GM19238 (cell line): Measurements from ENCODE around the gene KLHL35.
"Not testable (repeated sequence)": the region's sequence is repeated elsewhere in the genome, so short reads cannot be mapped to it uniquely, and the experiment has no call there.

Experiments used
- DNase-seq: peaks from one replicate; pipeline ENCODE4 v3.0.0; 2011; ENCODE audit warnings: low spot score; ENCODE audit not compliant: insufficient read length

Gene KLHL35

DNA sequence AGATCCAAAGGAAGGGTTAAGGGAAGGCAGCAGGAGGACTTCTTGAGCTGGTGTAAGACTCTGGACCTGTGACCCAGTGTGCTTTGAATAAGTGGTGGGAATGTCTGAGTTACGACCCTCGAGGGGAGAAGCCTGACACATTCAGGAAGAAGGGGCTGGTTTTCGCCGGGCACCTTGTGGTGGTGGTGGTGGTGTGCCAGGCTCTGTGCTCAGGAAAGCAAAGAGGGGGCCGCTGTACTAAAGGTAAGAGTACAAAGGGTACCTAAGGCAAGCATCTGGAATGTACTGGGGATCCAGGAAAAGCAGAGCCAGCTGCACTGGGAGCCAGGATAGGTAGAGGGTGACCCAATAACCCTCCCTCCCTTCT is 6.3 kb downstream of the KLHL35 start:
- no peak for DNase-seq

DNA sequence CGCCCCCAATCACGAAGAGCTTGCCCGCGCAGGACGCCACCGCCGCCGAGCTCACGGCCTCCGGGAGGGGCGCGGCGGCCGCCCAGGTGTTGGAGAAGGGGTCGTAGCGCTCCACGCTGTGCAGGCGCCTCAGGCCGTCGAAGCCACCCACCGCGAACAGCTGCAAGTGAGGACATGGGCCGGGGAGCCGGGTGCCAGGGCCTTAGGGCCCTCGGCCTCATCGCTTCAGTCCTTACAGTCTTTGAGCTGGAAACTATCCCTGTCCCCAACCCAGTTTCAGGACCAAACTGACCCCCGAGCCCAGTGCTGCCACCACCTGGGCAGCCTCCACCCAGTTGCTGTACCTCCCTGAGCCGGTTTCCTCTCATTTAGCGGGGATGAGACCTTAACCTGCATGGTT is 7.6 kb downstream of the KLHL35 start:
- DNase-seq: no peak

DNA sequence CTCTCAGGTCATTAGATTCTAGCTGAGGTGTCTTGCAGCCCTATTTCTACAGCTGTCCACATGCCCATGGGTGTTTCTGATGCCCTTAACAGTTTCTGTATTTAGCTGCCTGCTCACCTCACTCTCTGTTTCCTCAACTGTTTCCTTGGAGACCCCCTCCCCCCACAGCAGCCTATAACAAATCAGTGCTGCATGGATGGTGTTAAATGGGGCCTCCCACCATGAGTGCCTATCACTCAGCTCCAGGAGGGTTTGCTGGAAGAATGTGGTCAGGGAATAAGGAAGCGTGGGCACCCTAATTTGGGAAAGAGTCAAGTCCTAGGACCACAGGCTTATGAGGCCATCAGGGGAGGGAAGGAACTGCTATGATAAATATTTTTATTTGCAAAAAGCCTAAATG is 8.6 kb downstream of the KLHL35 start:
- no peak for DNase-seq

DNA sequence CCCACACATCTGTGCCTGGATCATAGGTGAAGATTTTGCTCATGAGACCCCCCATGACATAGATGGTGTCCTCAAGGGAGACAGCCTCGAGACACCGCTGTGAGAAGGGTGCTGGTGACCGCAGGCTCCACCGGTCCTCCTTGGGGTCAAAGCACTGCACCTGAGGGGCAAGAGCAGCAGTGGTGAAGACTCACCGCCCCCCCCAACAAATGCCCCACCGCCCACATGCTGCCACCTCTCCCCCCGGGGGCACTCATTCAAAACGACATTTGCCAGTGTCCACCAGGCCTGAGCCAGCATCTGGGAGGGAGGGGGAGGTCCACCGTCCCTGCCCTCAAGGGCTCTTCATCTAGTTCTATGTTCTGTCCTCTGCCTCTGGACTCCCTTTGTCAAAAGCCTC is 9.3 kb downstream of the KLHL35 start:
- no peak for DNase-seq

DNA sequence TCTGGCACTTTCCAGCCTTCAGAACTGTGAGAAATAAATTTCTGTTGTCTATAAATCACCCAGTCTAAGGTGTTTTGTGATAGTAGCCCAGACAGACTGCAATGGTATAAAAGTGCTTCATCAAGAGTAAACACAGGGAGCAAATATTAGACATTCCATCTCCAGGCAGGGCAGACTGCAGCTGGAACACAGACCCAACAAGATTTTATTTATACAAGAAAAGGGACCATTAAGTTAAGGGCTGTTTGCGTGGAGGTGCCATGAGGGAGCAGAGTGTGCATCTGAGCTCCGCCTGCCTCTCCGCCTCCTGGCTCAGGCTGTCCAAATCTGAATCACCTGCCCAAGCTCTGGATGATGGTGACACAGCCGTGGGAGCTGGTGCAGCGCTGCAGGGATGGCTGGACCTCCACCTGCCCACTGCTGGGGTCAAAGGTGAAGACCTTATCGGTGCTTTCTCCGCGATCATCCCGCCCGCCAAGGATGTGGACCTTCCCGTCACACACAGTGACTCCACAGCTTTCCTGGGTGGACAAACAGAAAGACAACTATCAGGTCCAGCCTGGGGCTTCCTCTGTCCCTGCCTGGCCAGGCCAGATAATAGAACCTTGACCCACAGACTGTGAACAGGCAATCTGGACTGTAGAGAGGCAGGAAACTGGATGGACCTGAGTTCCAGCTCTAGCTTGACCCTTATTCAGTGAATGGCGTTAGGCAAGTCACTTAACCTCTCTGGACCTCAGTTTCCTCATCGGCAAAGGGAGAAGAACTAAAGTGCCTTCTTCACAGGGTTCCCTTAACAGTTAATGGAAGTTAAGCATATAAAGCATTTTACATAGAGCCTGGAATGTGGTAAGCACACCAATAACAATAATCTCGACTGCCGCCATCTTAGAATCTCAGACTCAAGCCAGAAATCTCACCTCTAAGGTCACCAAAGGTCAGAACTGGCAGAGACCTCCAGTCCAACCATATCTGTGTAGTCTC is 10.5 kb downstream of the KLHL35 start:
- DNase-seq: no peak

DNA sequence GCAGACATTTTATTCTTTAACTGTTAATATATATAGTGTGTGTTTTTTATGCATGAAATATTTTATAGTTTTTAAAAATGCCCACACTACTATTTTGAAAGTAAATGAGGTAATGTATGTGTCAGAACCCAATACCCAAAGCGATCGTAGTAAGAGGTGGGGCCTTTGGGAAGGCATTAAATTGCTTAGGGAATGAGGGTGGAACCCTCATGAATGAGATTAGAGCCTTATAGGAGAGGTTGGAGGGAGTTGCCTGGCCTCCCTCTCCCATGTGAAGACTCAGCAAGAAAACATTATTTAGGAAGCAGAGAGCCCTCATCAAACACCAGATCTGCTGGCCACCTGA is 11.1 kb downstream of the KLHL35 start:
- no peak for DNase-seq

DNA sequence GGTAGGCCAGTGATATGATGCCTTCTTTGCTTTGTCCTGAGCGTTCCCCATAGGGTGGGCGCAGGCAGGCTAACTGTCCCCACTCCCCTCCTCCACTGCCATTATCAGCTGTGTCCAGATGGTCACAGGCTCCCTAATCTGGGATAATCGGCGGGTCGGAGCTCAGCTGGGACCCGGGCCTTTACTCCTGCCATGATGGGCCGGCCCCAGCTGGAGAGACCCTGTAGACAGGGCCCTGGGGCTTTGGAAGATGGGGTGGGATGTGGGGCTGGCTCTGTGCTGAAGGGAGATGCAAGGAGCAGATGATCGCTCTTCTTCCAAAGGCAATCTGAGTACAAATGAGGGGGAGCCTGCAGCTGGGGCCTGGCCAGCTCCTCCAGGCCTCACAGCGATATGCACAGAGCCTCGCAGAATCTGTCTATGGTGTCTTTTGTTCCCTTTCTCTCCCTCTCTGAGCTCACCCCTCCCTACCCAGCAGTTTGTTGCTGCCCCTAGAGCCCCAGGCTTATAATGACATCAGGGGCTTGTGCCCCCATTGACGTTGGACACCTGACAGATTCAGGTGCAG is 11.9 kb downstream of the KLHL35 start:
- no peak for DNase-seq

DNA sequence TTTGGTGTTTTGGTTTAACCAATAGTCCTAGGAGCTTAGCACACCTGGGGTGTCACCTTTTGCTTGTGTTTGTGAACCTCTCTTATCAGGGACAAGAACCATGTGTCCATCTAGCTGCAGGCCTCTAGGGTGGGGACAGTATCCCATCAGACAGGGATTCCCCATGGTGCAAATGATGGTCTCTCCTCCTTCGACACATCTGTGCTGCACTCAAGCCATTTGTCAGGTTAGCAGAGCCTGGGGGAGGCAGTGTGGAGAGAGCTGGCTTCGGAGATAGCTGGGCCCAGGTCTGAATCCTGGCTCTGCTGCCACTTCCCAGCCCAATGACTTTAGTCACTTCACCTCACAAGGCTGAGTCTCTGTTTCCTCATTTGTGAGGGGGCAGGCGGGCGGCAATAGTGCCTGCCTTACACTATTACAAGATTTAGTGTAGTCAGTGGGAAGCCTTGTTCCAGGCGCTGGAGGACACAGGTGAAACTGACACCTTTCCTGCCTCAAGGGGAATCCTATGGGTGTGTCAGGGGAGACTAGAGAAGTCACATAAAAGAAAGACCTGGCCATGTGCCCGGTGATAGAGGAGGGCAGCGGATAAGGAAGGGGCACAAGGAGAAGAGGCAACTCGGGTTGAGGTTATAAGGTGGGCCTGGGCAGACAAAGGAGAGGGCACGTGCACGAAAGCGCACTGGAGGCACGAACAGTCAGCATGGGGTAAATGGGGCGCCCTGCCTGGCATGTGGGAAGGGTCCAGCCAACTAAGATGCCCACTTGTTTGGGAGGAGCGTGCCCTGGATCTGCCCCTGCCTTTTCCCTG is 12.6 kb downstream of the KLHL35 start:
- no peak for DNase-seq

DNA sequence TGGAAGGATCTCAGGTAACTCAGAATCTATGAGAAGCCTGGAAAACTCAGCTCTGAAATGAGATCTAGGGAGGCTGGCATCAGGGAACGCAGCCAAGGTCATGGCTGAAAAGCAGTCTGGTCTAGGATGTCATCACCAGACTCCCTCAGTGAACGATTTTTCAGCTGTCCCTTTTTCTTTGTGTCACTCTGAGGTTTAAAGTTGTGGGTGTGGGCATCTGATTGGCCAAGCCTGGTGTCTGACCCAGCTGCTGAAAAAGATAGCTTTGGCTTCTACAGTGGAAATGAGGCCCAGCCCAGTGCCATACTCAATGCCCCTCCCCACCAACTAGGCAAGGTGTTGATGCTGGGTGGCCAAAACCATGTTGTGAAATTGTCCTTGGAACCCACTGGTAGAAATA is 19.1 kb downstream of the KLHL35 start:
- DNase-seq: no peak

DNA sequence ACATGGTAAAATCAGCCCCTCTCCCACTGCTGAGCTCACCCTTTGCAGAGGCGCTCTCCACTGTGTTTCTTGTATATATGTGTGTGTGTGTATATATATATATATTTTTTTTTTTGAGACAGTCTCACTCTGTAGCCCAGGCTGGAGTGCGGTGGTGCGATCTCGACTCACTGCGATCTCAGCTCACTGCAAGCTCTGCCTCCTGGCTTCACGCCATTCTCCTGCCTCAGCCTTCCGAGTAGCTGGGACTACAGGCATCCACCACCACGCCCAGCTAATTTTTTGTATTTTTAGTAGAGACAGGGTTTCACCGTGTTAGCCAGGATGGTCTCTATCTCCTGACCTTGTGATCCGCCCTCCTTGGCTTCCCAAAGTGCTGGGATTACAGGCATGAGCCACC is 19.9 kb downstream of the KLHL35 start:
- DNase-seq: not testable (repeated sequence)

DNA sequence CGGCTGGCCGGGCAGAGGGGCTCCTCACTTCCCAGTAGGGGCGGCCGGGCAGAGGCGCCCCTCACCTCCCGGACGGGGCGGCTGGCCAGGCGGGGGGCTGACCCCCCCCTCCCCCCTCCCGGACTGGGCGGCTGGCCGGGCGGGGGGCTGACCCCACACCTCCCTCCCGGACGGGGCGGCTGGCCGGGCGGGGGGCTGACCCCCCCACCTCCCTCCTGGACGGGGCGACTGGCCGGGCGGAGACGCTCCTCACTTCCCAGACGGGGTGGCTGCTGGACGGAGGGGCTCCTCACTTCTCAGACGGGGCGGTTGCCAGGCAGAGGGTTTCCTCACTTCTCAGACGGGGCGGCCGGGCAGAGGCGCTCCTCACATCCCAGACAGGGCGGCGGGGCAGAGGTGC is 23.0 kb downstream of the KLHL35 start:
- not testable (repeated sequence) for DNase-seq

DNA sequence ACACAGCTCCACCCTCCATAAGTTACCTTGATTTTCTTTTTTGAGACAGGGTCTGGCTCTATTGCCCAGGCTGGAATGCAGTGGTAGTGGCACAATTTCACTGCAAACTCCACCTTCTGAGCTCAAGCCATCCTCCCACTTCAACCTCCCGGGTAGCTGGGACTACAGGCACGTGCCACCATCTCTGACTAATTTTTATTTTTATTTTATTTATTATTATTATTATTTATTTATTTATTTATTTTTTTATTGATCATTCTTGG is 24.1 kb downstream of the KLHL35 start:
- DNase-seq: no peak

DNA sequence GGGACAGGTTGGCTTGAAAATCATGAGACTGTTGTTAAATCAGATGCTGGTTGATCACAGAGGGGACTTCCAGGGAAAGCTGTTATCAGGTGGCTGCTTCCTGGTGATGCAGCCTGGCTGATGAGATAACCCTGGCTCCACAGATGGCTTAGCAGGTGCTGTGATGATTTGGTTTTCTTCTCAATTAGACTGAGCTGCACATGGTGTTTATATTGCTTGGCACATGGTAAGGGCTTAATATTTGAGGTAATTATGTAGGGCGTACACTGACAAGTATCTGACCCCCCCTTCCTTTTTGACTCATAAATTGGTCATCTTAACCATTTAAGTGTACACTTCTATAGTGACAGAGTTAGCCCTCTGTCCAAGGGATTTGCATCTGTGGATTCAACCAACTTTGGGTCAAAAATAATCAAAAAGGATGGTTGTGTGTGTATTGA is 26.6 kb downstream of the KLHL35 start:
- DNase-seq: no peak

DNA sequence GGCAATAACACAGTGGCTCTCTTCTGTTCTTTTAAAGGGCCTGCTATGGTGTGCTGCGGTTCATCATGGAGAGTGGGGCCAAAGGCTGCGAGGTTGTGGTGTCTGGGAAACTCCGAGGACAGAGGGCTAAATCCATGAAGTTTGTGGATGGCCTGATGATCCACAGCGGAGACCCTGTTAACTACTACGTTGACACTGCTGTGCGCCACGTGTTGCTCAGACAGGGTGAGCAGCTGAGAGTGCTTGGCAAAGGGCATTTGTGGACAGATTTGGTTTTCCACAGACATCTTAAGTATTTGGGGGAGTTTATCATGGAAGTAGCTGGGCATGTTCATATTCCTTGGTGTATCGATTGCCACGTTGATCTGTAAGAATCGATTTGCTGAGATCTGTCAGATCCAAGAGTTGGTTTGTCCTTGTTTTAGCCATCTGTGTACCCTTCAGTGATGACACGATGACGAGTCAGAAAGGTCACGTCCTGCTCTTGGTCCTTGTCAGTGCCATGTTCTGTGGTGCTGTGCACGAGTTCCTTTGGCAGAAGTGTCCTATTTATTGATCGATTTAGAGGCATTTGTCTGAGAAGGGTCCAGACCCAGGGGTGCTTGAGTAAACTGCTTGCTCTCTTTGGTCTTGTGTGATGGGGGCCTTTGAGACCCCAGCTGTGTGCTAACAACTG is 28.9 kb downstream of the KLHL35 start:
- DNase-seq: no peak

DNA sequence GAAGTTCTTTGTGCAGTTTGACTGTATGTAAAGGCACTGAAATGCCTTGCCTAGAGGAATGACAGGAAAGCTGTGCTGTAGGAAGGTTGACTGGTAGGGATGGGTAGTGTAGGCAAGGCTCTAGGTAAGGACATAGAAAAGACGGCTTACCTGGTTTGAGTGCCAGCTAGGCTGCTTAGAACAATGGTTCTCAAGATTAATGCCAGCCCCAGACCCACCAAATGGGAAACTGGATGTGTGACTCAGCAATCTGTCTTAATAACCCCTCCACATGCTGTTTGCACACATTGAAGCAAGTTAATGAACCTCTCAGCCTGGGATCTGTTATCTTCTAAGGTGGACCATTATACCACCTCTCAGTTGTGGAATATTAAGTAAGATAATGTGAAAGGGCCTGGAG is 30.0 kb downstream of the KLHL35 start:
- no peak for DNase-seq

DNA sequence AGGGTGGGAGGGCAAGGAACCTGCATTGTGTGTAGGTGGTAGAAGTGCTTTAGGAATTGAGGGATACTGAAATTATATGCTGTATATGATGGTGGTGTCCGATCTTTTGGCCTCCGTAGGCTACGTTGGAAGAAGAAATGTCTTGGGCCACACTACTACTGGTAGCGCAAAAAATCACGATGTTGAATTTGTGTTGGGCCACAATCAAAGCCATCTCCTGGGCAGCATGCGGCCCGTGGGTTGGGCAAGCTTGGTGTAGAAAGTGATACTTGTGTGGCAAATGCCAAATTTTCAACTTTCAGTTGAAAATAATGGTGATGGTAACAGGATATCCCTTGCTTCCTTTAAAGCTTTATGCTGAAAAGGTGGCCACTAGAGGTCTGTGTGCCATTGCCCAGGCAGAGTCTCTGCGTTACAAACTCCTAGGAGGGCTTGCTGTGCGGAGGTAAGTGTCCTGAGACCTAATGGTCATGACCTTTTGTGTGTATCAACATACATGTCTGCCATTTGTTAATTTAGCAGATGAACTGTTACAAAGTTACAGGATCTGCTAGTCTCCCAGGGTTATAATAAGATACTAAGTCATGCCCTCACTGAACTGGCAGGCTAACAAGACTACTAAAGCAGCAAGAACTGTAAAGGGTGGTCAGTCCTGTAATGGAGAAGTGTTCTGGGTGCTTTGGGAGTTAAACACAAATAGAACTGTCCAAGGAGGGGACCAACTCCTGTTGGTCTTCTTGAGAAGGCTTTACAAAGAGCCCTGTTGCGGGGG is 30.8 kb downstream of the KLHL35 start:
- no peak for DNase-seq

DNA sequence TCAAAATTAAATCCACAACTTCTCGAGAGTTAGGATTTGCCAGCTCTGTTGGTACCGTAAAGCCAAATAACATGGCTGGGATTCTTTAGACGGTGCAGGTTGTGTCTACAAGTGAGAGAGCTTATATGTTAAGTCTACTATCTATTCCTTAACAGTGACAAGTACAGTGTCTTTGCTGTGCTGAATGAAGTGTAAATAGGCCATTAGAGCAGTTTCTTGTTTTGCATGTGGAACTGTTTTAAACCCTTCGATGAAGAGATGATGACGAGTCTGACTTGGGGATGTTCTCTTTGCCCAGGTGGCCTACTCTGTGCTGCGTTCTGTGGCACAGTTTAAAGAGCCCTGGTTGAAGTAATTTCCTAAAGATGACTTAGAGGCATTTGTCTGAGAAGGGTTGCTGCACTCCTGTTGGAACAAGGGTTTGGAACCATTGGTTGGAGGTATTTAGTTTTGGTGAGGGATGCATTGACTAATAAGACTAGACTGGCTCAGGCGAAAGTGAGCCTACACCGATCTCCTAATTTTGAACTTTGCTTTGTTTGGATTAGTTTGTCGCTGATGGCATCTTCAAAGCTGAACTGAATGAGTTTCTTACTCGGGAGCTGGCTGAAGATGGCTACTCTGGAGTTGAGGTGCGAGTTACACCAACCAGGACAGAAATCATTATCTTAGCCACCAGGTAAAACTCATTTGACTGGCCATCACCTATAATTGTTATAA is 32.7 kb downstream of the KLHL35 start:
- no peak for DNase-seq

DNA sequence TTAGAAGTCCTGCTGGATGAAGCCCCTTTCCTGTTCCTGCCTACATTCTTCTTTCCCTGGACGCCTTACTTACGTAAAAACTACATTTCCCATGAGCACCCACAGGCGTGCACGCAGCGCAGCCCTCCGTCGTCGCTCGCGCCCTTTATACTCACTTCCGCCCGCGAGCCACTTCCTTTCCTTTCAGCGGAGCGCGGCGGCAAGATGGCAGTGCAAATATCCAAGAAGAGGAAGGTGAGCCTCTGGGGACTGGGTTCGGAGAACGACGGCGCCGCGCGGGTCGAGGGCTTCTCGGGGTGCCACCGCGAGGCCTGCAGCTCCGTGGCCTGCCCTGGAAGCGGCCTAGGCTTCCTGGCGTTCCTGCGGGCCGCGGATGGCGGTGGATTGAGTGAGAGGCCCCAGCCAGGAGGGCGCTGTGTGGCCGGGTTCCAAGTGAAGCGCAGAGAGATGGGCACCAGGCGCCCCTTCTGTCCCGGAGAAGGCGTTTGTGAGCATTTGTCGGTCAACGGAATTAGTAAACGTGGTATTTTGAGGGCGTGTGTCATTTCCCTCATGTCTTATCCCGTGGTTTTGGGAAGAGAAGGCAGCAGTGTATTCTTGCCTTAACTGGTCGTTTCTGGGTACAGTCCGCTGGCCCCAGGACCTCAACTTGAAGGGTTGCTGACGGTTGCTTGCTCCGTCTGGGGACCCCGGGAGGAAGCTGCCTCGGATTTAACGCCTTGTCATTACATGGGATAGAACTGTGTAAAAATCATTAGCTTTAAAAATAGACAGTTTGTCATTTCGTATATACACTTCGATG is 33.5 kb downstream of the KLHL35 start, which contains the start of gene RPS3:
Gene RPS3, plus strand, starts transcription at position 175 of the 802 bp plus-strand sequence. Its CDS starts 30 bp downstream, at position 205.
- DNase-seq: peak; percentile 91

DNA sequence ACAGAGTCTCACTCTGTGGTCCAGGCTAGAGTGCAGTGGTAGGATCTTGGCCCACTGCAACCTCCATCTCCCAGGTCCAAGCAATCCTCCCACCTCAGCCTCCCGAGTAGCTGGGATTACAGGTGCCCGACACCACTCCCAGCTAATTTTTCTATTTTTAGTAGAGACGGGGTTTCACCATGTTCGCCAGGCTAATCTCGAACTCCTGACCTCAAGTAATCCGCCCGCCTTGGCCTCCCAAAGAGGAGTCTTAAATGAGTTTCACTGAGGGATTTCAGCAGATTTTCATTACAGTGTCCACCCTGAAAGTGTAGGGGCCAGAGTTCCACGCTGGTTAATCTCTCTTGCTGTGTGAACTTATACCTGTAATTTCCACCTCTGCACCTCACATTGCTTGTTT is 34.1 kb downstream of the KLHL35 start:
- no peak for DNase-seq
